ENCODE results near the gene FSD2. TPM values are rescaled to one million over a fixed set of nuclear protein-coding genes. Genes with fewer than 3 reads are reported as not detected.

Gene FSD2
- total RNA-seq, 1 donor from 2014 or later, result not detected

DNA sequence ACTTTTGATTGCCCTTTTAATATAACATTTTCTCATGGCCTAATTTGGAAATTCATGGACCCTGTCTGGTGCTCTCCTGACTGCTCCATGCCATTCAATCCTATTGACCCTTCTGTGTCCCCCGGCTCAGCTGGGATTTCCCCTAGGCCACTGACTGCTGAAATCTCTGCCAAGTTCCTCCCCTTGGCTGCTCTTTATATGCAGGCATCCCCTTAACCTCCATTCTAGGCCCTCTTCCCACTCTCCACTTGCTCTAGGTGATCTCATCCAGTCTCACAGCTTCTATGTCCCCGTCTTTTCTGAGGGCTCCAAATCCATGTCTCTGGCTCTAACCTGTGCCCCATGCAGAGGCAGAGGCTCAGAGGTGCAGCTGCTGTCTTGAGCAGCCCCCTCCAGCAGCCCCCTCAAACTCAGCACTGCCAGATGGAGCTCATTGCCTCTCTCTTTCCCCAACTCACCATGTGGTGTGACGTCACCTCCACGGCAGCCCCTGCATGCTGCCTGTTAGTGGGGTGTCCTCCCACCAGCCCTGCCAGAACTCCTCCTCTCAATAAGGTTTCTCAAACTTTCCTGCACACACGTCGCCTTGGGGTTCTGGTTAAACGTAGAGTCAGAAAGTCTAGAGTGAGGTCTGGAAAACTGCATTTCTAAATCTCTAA, 6.6 kb downstream of the FSD2 start:
- TF ChIP-seq, protein P1, sequence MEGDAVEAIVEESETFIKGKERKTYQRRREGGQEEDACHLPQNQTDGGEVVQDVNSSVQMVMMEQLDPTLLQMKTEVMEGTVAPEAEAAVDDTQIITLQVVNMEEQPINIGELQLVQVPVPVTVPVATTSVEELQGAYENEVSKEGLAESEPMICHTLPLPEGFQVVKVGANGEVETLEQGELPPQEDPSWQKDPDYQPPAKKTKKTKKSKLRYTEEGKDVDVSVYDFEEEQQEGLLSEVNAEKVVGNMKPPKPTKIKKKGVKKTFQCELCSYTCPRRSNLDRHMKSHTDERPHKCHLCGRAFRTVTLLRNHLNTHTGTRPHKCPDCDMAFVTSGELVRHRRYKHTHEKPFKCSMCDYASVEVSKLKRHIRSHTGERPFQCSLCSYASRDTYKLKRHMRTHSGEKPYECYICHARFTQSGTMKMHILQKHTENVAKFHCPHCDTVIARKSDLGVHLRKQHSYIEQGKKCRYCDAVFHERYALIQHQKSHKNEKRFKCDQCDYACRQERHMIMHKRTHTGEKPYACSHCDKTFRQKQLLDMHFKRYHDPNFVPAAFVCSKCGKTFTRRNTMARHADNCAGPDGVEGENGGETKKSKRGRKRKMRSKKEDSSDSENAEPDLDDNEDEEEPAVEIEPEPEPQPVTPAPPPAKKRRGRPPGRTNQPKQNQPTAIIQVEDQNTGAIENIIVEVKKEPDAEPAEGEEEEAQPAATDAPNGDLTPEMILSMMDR (IDR thresholded peaks at IDR 0.05), result no peak
- H3K27me3 Mint-ChIP-seq (ENCODE audit: unreplicated experiment), result peaks cover 31% of the 10 kb centered on the region
- no peak for DNase-seq (ENCODE audit: extremely low spot score, unreplicated experiment)
- H3K27ac Mint-ChIP-seq (ENCODE audit: unreplicated experiment), result no peak overlapping the region
- peaks cover 7% of the 10 kb centered on the region for H3K9me3 Mint-ChIP-seq (ENCODE audit: unreplicated experiment)
- H3K4me1 Mint-ChIP-seq (ENCODE audit: unreplicated experiment), result no peaks in the 10 kb centered on the region
- H3K36me3 Mint-ChIP-seq (ENCODE audit: unreplicated experiment), result no peaks in the 10 kb centered on the region
- no peak overlapping the region for H3K4me3 Mint-ChIP-seq (ENCODE audit: unreplicated experiment)

DNA sequence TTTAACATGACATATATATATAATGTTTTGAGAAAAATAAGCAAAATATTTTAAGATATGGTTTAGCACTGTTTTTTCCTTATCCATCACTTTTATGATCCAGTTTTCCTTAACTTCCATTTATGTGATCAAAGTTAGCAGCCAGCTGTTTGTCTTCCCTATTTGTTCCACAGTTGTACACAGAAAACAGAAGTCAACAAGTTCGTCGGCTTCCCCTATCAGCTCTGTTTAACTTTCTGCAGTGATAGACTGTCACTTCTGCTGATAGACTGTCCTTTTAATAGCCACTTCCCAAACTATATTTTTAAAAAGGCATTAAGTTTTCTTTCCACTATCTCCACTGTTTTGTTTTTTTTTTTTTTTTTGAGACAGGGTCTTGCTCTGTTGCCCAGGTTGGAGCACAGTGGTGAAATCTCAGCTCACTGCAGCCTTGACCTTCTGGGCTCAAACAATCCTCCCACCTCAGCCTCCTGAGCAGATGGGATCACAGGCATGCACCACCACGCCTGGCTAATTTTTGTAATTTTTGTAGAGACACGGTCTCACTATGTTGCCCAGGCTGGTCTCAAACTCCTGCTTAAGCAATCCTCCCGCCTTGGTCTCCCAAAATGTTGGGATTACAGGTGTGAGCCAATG, 7.2 kb downstream of the FSD2 start:
- TF ChIP-seq, protein P1 (IDR thresholded peaks at IDR 0.05), result no peak
- Mint-ChIP-seq H3K4me3 (ENCODE audit: unreplicated experiment) (no peak overlapping the region), H3K4me1 (ENCODE audit: unreplicated experiment) (no peaks in the 10 kb centered on the region), H3K9me3 (ENCODE audit: unreplicated experiment) (peaks cover 14% of the 10 kb centered on the region), H3K36me3 (ENCODE audit: unreplicated experiment) (no peaks in the 10 kb centered on the region), H3K27ac (ENCODE audit: unreplicated experiment) (no peak overlapping the region), H3K27me3 (ENCODE audit: unreplicated experiment) (peaks cover 36% of the 10 kb centered on the region)
- DNase-seq (ENCODE audit: extremely low spot score, unreplicated experiment), result no peak

DNA sequence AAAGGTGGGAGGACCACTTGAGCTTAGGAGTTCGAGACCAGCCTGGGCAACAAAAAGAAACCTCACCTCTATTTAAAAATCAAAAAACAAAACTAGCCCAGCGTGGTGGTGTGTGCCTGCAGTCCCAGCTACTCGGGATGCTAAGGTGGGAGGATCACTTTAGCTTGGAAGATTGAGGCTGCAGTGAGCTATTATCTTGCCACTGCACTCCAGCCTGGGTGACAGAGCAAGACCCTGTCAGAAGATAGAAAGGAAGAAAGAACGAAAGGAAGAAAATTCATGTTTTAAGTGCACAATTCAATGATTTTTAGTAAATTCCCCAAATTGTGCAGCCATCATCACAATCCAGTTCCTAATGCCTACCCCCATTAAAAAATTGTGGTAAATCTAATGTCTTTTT, 7.8 kb downstream of the FSD2 start:
- no peaks in the 10 kb centered on the region for H3K36me3 Mint-ChIP-seq (ENCODE audit: unreplicated experiment)
- no peaks in the 10 kb centered on the region for H3K4me1 Mint-ChIP-seq (ENCODE audit: unreplicated experiment)
- peaks cover 36% of the 10 kb centered on the region for H3K27me3 Mint-ChIP-seq (ENCODE audit: unreplicated experiment)

DNA sequence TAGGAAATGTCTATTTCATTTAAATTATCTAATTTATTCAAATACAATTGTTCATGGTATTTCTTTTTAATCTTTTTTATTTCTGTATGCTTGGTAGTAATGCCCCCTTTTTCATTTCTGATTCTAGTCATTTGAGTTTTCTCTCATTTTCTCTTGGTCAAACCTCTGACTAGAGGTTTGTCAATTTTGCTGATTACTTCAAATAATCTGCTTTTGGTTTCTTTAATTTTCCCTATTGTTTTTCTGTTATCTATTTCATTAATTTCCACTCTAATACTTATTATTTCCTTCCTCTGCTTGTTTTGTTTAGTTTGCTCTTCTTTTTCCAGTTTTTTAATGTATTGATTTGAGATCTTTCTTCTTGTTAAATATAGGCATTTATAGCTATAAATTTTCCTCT, 12.1 kb downstream of the FSD2 start:
- peaks cover 18% of the 10 kb centered on the region for H3K9me3 Mint-ChIP-seq (ENCODE audit: unreplicated experiment)
- no peak for DNase-seq (ENCODE audit: extremely low spot score, unreplicated experiment)
- no peaks in the 10 kb centered on the region for H3K36me3 Mint-ChIP-seq (ENCODE audit: unreplicated experiment)
- H3K27ac Mint-ChIP-seq (ENCODE audit: unreplicated experiment), result no peak overlapping the region
- peaks cover 20% of the 10 kb centered on the region for H3K27me3 Mint-ChIP-seq (ENCODE audit: unreplicated experiment)
- TF ChIP-seq, protein P1 (IDR thresholded peaks at IDR 0.05), result no peak
- H3K4me1 Mint-ChIP-seq (ENCODE audit: unreplicated experiment), result no peaks in the 10 kb centered on the region
- no peak overlapping the region for H3K4me3 Mint-ChIP-seq (ENCODE audit: unreplicated experiment)

More for the DNA sequence above, 7.8 kb downstream of the FSD2 start:
- no peak for DNase-seq (ENCODE audit: extremely low spot score, unreplicated experiment)
- TF ChIP-seq, protein P1 (IDR thresholded peaks at IDR 0.05), result no peak
- Mint-ChIP-seq H3K27ac (ENCODE audit: unreplicated experiment) (no peak overlapping the region), H3K4me3 (ENCODE audit: unreplicated experiment) (no peak overlapping the region), H3K9me3 (ENCODE audit: unreplicated experiment) (peaks cover 18% of the 10 kb centered on the region)

DNA sequence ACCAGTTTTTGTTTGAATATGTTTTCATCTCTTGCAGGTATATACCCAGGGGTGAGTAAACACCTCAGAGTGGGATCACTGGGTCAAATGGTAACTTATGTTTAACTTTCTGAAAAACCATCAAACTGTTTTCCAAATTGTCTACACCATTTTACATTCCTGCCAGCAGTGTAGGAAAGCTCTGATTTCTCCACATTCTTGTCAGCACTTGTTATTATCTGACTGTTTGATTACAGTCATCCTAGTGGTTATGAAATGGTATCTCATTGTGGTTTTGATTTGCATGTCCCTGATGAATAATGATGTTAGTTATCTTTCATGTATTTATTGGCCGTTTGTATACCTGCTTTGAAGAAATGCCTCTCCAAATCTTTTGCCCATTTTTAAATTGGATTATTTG, 13.8 kb downstream of the FSD2 start:
- Mint-ChIP-seq H3K4me1 (ENCODE audit: unreplicated experiment) (no peaks in the 10 kb centered on the region), H3K9me3 (ENCODE audit: unreplicated experiment) (peaks cover 18% of the 10 kb centered on the region), H3K4me3 (ENCODE audit: unreplicated experiment) (no peak overlapping the region), H3K36me3 (ENCODE audit: unreplicated experiment) (no peaks in the 10 kb centered on the region), H3K27ac (ENCODE audit: unreplicated experiment) (no peak overlapping the region), H3K27me3 (ENCODE audit: unreplicated experiment) (peaks cover 16% of the 10 kb centered on the region)
- no peak for DNase-seq (ENCODE audit: extremely low spot score, unreplicated experiment)
- TF ChIP-seq, protein P1 (IDR thresholded peaks at IDR 0.05), result no peak

All from osteocyte (in vitro differentiated cells).